Prostate gland (tissue), 2 donors: ENCODE measurements around the gene RNF114. TPM values are rescaled to one million over a fixed set of nuclear protein-coding genes. Genes with fewer than 3 reads are reported as not detected.

Source experiments
- DNase-seq: peaks from one replicate; pipeline ENCODE4 v3.0.0-alpha.2; 2019; ENCODE audit warnings: low spot score
- H3K27ac ChIP-seq, 2 donors: fragments of 200-600 bp; sonication (generic); 2 replicates each; pipeline ENCODE4 v1.5.1; 2017 to 2019
- H3K27me3 ChIP-seq: fragments of 200-600 bp; sonication (generic); replicated peaks from 2 replicates; pipeline ENCODE4 v1.5.1; 2019; ENCODE audit not compliant: insufficient read depth
- H3K36me3 ChIP-seq, 2 donors: fragments of 200-600 bp; sonication (generic); 1 replicate in 1 of 2; 2 replicates in 1 of 2; pipeline versions ENCODE4 v1.5.1 to v1.8.1; 2017 to 2019
- H3K4me1 ChIP-seq: fragments of 200-600 bp; sonication (generic); replicated peaks from 2 replicates; pipeline ENCODE4 v1.5.1; 2019
- H3K4me3 ChIP-seq, 2 donors: fragments of 200-600 bp; sonication (generic); 2 replicates each; pipeline ENCODE4 v1.5.1; 2017 to 2019
- H3K9me3 ChIP-seq: fragments of 200-600 bp; sonication (generic); 2 replicates; pipeline ENCODE4 v1.5.1; 2017
- CTCF ChIP-seq, 4 experiments: fragments of 200-600 bp in 2 of 4; fragments of 450-650 bp in 2 of 4; sonication (generic) in 2 of 4; IDR thresholded peaks; 1 replicate in 3 of 4; 2 replicates in 1 of 4; pipeline ENCODE4 v1.5.1; 2016 to 2019; ENCODE audit warnings: antibody characterized with exemption in 4 of 4, mild to moderate bottlenecking in 2 of 4, moderate library complexity in 2 of 4
- POLR2A ChIP-seq: fragments of 450-650 bp; IDR thresholded peaks from one replicate; pipeline ENCODE4 v1.6.1; 2016; ENCODE audit warnings: antibody characterized with exemption, mild to moderate bottlenecking
- POLR2AphosphoS5 ChIP-seq: sonication (generic); formaldehyde crosslinking; IDR thresholded peaks from one replicate; pipeline ENCODE4 v1.6.1; 2017; ENCODE audit warnings: antibody characterized with exemption
- WGBS: methylation state at CpG from one replicate; pipeline ENCODE4 v1.1.5; 2018; 5-methylcytosine and 5-hydroxymethylcytosine counted together
- intact Hi-C: fragments of 100-400 bp; cut with DNase I; formaldehyde crosslinking; loops from one replicate; pipeline ENCODE4 v1.14.2; 2022
- total RNA-seq, 2 donors: library from RNA; depleted of rRNA; stranded (reverse); fragments of >200 nt; gene quantifications; one replicate each; pipeline ENCODE4 v1.1.0, GENCODE V29; 2016

Gene RNF114
- total RNA-seq, 2 donors from 2014 or later = 166 to 239 TPM

GRCh38 chr20:49892260-49892659, 43.9 kb upstream of the RNF114 start:
- no peak overlapping the region for H3K4me3 ChIP-seq
- DNase-seq = no peak
- H3K4me1 ChIP-seq = peaks cover 21% of the 10 kb centered on the region
- no peaks in the 10 kb centered on the region for H3K36me3 ChIP-seq
- intact Hi-C loops = loop anchor here (10.0 kb wide), 1 partner anchor 347 kb away; no protein-coding TSS in a partner anchor
- TF ChIP-seq CTCF (IDR thresholded peaks at IDR 0.05) (no peak), POLR2AphosphoS5 (no peak), POLR2A (no peak)
- H3K27ac ChIP-seq = peak overlapping the region; percentile 71 to 88
- no peaks in the 10 kb centered on the region for H3K9me3 ChIP-seq
- 90% methylated on average over 9 of the region's 9 CpGs for WGBS
- no peaks in the 10 kb centered on the region for H3K27me3 ChIP-seq

- TF ChIP-seq POLR2A (no peak), CTCF (IDR thresholded peaks at IDR 0.05) (no peak), POLR2AphosphoS5 (no peak)
- H3K27me3 ChIP-seq = no peaks in the 10 kb centered on the region
- H3K4me3 ChIP-seq = no peak overlapping the region
- intact Hi-C loops = loop anchor here (10.0 kb wide), 1 partner anchor 348 kb away; no protein-coding TSS in a partner anchor
- peak overlapping the region; percentile 71 to 88 for H3K27ac ChIP-seq
- WGBS = 54% methylated on average over 11 of the region's 11 CpGs
- no peaks in the 10 kb centered on the region for H3K36me3 ChIP-seq
- peaks cover 21% of the 10 kb centered on the region for H3K4me1 ChIP-seq
- H3K9me3 ChIP-seq = no peaks in the 10 kb centered on the region
- DNase-seq = no peak
Observed at GRCh38 chr20:49892817-49893216, 43.4 kb upstream of the RNF114 start.

- peaks cover 21% of the 10 kb centered on the region for H3K4me1 ChIP-seq
- peak overlapping the region; percentile 71 to 88 for H3K27ac ChIP-seq
- no peaks in the 10 kb centered on the region for H3K27me3 ChIP-seq
- no peak overlapping the region for H3K4me3 ChIP-seq
- DNase-seq = no peak
- WGBS = 70% methylated on average over 12 of the region's 12 CpGs
- no peaks in the 10 kb centered on the region for H3K36me3 ChIP-seq
- no peaks in the 10 kb centered on the region for H3K9me3 ChIP-seq
- intact Hi-C loops = loop anchor here (10.0 kb wide), 1 partner anchor 349 kb away; no protein-coding TSS in a partner anchor
- no peak for TF ChIP-seq POLR2A
- TF ChIP-seq POLR2AphosphoS5 = no peak
- TF ChIP-seq CTCF (IDR thresholded peaks at IDR 0.05) = no peak
Observed at GRCh38 chr20:49893242-49894072, 42.7 kb upstream of the RNF114 start.

GRCh38 chr20:49894073-49894470, 42.1 kb upstream of the RNF114 start:
- 52% methylated on average over 6 of the region's 6 CpGs for WGBS
- Histone ChIP-seq H3K4me3 (no peak overlapping the region), H3K27ac (peak overlapping the region; percentile 71 to 88), H3K9me3 (no peaks in the 10 kb centered on the region), H3K27me3 (no peaks in the 10 kb centered on the region), H3K36me3 (no peaks in the 10 kb centered on the region), H3K4me1 (peaks cover 21% of the 10 kb centered on the region)
- no peak for DNase-seq
- intact Hi-C loops = loop anchor here (10.0 kb wide), 1 partner anchor 349 kb away; no protein-coding TSS in a partner anchor
- TF ChIP-seq POLR2AphosphoS5 (no peak), POLR2A (no peak), CTCF (IDR thresholded peaks at IDR 0.05) (no peak)
